Stimulated activated CD4-positive, alpha-beta T cell treated with anti-CD3 and anti-CD28 coated beads, Interleukin-15, amount 100 ng/mL, for 24 hours (primary cell): Measurements from ENCODE around the gene LSR.

ENCODE experiments used
- DNase-seq: peaks from one replicate; pipeline ENCODE4 v3.0.0-alpha.2; 2020

Gene LSR

GRCh38 chr19:35248310-35249145, at the start of gene LSR:
Gene LSR, plus strand, starts transcription at chr19:35249002. Its CDS starts 21 bp downstream, at chr19:35249023.
- peak; percentile 78 for DNase-seq

GRCh38 chr19:35199481-35199880, 49.3 kb upstream of the LSR start:
- DNase-seq: no peak

GRCh38 chr19:35202722-35203688, 45.8 kb upstream of the LSR start:
- no peak for DNase-seq

- DNase-seq: peak; percentile 19
These were observed 43.7 kb upstream of the LSR start for GRCh38 chr19:35204799-35205732.

- DNase-seq: no peak
These were observed 43.0 kb upstream of the LSR start for GRCh38 chr19:35205733-35206323.

GRCh38 chr19:35206379-35206778, 42.4 kb upstream of the LSR start:
- peak; percentile 38 for DNase-seq

- no peak for DNase-seq
These were observed 41.9 kb upstream of the LSR start for GRCh38 chr19:35206855-35207254.

- DNase-seq: peak; percentile 13
These were observed 41.4 kb upstream of the LSR start for GRCh38 chr19:35207391-35207871.

GRCh38 chr19:35208121-35208520, 40.7 kb upstream of the LSR start:
- DNase-seq: no peak

- DNase-seq: no peak
These were observed 39.2 kb upstream of the LSR start for GRCh38 chr19:35209646-35210045.

GRCh38 chr19:35211545-35212230, 37.1 kb upstream of the LSR start:
- peak; percentile 55 for DNase-seq

GRCh38 chr19:35212241-35212640, 36.6 kb upstream of the LSR start:
- no peak for DNase-seq

GRCh38 chr19:35213663-35214632, 34.9 kb upstream of the LSR start:
- DNase-seq: peak; percentile 82

- no peak for DNase-seq
These were observed 33.9 kb upstream of the LSR start for GRCh38 chr19:35214766-35215422.

GRCh38 chr19:35216016-35216832, 32.6 kb upstream of the LSR start:
- no peak for DNase-seq

GRCh38 chr19:35216833-35217648, 31.8 kb upstream of the LSR start:
- DNase-seq: peak; percentile 41

- DNase-seq: no peak
These were observed 31.2 kb upstream of the LSR start for GRCh38 chr19:35217649-35217990.

GRCh38 chr19:35219008-35219407, 29.8 kb upstream of the LSR start:
- DNase-seq: no peak
